ENCODE data around the gene TAF11L5.
A peak's percentile ranks its signal among the peaks of the same experiment; 100 is the strongest.
"Not testable (repeated sequence)": the region's sequence is repeated elsewhere in the genome, so short reads cannot be mapped to it uniquely, and the experiment has no call there.

Gene TAF11L5

GRCh38 chr5:17524935-17525334 is at the start of gene TAF11L5:
Gene TAF11L5 (plus strand): TSS chr5:17525235.
- TF ChIP-seq GATA2, GATA3 (IDR thresholded peaks at IDR 0.05; ENCODE audit: low read depth, low read length): not testable (repeated sequence)

- TF ChIP-seq GATA2 (IDR thresholded peaks at IDR 0.05; ENCODE audit: low read depth, low read length): peak; percentile 66
- TF ChIP-seq GATA3 (IDR thresholded peaks at IDR 0.05; ENCODE audit: low read depth, low read length): no peak; the same call in 1 of the 2 replicates
Observed at GRCh38 chr5:17477043-17477442, 48.0 kb upstream of the TAF11L5 start.

- TF ChIP-seq GATA3 (IDR thresholded peaks at IDR 0.05; ENCODE audit: low read depth, low read length) (peak; percentile 50), GATA2 (IDR thresholded peaks at IDR 0.05; ENCODE audit: low read depth, low read length) (peak; percentile 83)
Observed at GRCh38 chr5:17477573-17478265, 47.3 kb upstream of the TAF11L5 start.

GRCh38 chr5:17481378-17481777 is 43.7 kb upstream of the TAF11L5 start:
- TF ChIP-seq GATA2 (IDR thresholded peaks at IDR 0.05; ENCODE audit: low read depth, low read length) (no peak), GATA3 (IDR thresholded peaks at IDR 0.05; ENCODE audit: low read depth, low read length) (no peak)

- peak; percentile 70; the same call in 1 of the 2 replicates for TF ChIP-seq GATA3 (IDR thresholded peaks at IDR 0.05; ENCODE audit: low read depth, low read length)
- peak; percentile 88 for TF ChIP-seq GATA2 (IDR thresholded peaks at IDR 0.05; ENCODE audit: low read depth, low read length)
Observed at GRCh38 chr5:17482790-17483189, 42.2 kb upstream of the TAF11L5 start.

GRCh38 chr5:17487174-17487512 is 37.9 kb upstream of the TAF11L5 start:
- TF ChIP-seq GATA2 (IDR thresholded peaks at IDR 0.05; ENCODE audit: low read depth, low read length) (no peak), GATA3 (IDR thresholded peaks at IDR 0.05; ENCODE audit: low read depth, low read length) (no peak)

GRCh38 chr5:17492770-17493169 is 32.3 kb upstream of the TAF11L5 start:
- TF ChIP-seq GATA3 (IDR thresholded peaks at IDR 0.05; ENCODE audit: low read depth, low read length) (no peak), GATA2 (IDR thresholded peaks at IDR 0.05; ENCODE audit: low read depth, low read length) (no peak)

GRCh38 chr5:17497446-17497845 is 27.6 kb upstream of the TAF11L5 start:
- 0 out of 2 replicates have a peak, but pooled peaks have one; percentile 6 for TF ChIP-seq GATA2 (IDR thresholded peaks at IDR 0.05; ENCODE audit: low read depth, low read length)
- TF ChIP-seq GATA3 (IDR thresholded peaks at IDR 0.05; ENCODE audit: low read depth, low read length): no peak

- TF ChIP-seq GATA3, GATA2 (IDR thresholded peaks at IDR 0.05; ENCODE audit: low read depth, low read length): not testable (repeated sequence)
Observed at GRCh38 chr5:17497931-17498330, 27.1 kb upstream of the TAF11L5 start, which contains the start of gene TAF11L2. Gene TAF11L2 (plus strand): TSS chr5:17498231.

GRCh38 chr5:17511775-17512325 is 13.2 kb upstream of the TAF11L5 start:
- TF ChIP-seq GATA2 (IDR thresholded peaks at IDR 0.05; ENCODE audit: low read depth, low read length) (no peak), GATA3 (IDR thresholded peaks at IDR 0.05; ENCODE audit: low read depth, low read length) (no peak)

GRCh38 chr5:17518067-17518466 is 7.0 kb upstream of the TAF11L5 start, which contains the start of gene TAF11L3:
Gene TAF11L3 (plus strand): TSS chr5:17518367.
- not testable (repeated sequence) for TF ChIP-seq GATA2, GATA3 (IDR thresholded peaks at IDR 0.05; ENCODE audit: low read depth, low read length)

- not testable (repeated sequence) for TF ChIP-seq GATA3, GATA2 (IDR thresholded peaks at IDR 0.05; ENCODE audit: low read depth, low read length)
Observed at GRCh38 chr5:17521501-17521900, 3.5 kb upstream of the TAF11L5 start, which contains the start of gene TAF11L4. Gene TAF11L4 (plus strand): TSS chr5:17521801.

- not testable (repeated sequence) for TF ChIP-seq GATA3, GATA2 (IDR thresholded peaks at IDR 0.05; ENCODE audit: low read depth, low read length)
Observed at GRCh38 chr5:17528369-17528768, 3.3 kb downstream of the TAF11L5 start, which contains the start of gene TAF11L6. Gene TAF11L6 (plus strand): TSS chr5:17528669.
